Hepatocyte (in vitro differentiated cells): ENCODE data around the gene CDH26. TPM values are rescaled to one million over a fixed set of nuclear protein-coding genes. Genes with fewer than 3 reads are reported as not detected.

ENCODE experiments used
- DNase-seq: peaks from one replicate; pipeline ENCODE4 v3.0.0-alpha.2; 2016; ENCODE audit warnings: low spot score
- H2AFZ ChIP-seq: fragments of 200-600 bp; sonication (generic); 2 replicates; pipeline ENCODE4 v1.6.0; 2016; ENCODE audit warnings: antibody characterized with exemption, mild to moderate bottlenecking
- H3K27ac ChIP-seq: fragments of 200-600 bp; sonication (generic); 2 replicates; pipeline ENCODE4 v1.5.1; 2016; ENCODE audit warnings: mild to moderate bottlenecking
- H3K27me3 ChIP-seq: fragments of 200-600 bp; sonication (generic); 2 replicates; pipeline ENCODE4 v1.6.1; 2016
- H3K36me3 ChIP-seq: fragments of 200-600 bp; sonication (generic); replicated peaks from 2 replicates; pipeline ENCODE4 v1.5.1; 2016; ENCODE audit warnings: low read depth; ENCODE audit not compliant: insufficient read depth
- H3K4me1 ChIP-seq: fragments of 200-600 bp; sonication (generic); 2 replicates; pipeline ENCODE4 v1.5.1; 2016; ENCODE audit warnings: mild to moderate bottlenecking, moderate library complexity; ENCODE audit not compliant: insufficient read depth
- H3K4me2 ChIP-seq: fragments of 200-600 bp; sonication (generic); 2 replicates; pipeline ENCODE4 v1.6.0; 2016
- H3K4me3 ChIP-seq: fragments of 200-600 bp; sonication (generic); 2 replicates; pipeline ENCODE4 v1.5.1; 2016; ENCODE audit warnings: mild to moderate bottlenecking
- H3K79me2 ChIP-seq: fragments of 200-600 bp; sonication (generic); 2 replicates; pipeline ENCODE4 v1.6.0; 2017; ENCODE audit warnings: mild to moderate bottlenecking
- H3K9me2 ChIP-seq: fragments of 200-600 bp; sonication (generic); replicated peaks from 2 replicates; pipeline ENCODE4 v1.6.0; 2017; ENCODE audit warnings: mild to moderate bottlenecking; ENCODE audit not compliant: insufficient read depth
- H3K9me3 ChIP-seq: fragments of 200-600 bp; sonication (generic); 2 replicates; pipeline ENCODE4 v1.5.1; 2016; ENCODE audit warnings: low read depth, mild to moderate bottlenecking
- H4K20me1 ChIP-seq: fragments of 200-600 bp; sonication (generic); 2 replicates; pipeline ENCODE4 v1.6.0; 2016; ENCODE audit warnings: mild to moderate bottlenecking; ENCODE audit not compliant: insufficient read depth, poor library complexity, severe bottlenecking
- EZH2 ChIP-seq: fragments of 200-600 bp; sonication (generic); IDR thresholded peaks from 2 replicates; pipeline ENCODE4 v1.6.1; 2016; ENCODE audit warnings: antibody characterized with exemption, mild to moderate bottlenecking, borderline replicate concordance
- EZH2phosphoT487 ChIP-seq: fragments of 200-600 bp; sonication (generic); IDR thresholded peaks from one replicate; pipeline ENCODE4 v1.6.1; 2018; ENCODE audit warnings: antibody characterized with exemption, mild to moderate bottlenecking, low read depth, moderate library complexity; ENCODE audit not compliant: unreplicated experiment, severe bottlenecking
- WGBS: methylation state at CpG from one replicate; pipeline ENCODE4 v1.1.6; 2016; ENCODE audit warnings: low lambda C conversion rate; ENCODE audit errors: missing lambda C conversion rate; 5-methylcytosine and 5-hydroxymethylcytosine counted together
- polyA plus RNA-seq: library from polyadenylated mRNA; unstranded; fragments of >200 nt; fragmentation: Nextera tagmentation; extraction: Ambion mirVana; gene quantifications from 2 replicates; pipeline ENCODE4 v1.2.1, GENCODE V29; 2016
- total RNA-seq: library from RNA; depleted of rRNA; stranded (reverse); fragments of >200 nt; gene quantifications from 2 replicates; pipeline ENCODE4 v1.2.3, GENCODE V29; 2014
- TF ChIP-seq, protein P1 (sequence below): fragments of 200-600 bp; sonication (generic); IDR thresholded peaks from 2 replicates; pipeline ENCODE4 v1.5.1; 2016; ENCODE audit warnings: antibody characterized with exemption, mild to moderate bottlenecking; ENCODE audit not compliant: poor library complexity

Gene CDH26
- total and polyA plus RNA-seq, 2 experiments from 2014 or later: 2.2 to 2.3 TPM

DNA sequence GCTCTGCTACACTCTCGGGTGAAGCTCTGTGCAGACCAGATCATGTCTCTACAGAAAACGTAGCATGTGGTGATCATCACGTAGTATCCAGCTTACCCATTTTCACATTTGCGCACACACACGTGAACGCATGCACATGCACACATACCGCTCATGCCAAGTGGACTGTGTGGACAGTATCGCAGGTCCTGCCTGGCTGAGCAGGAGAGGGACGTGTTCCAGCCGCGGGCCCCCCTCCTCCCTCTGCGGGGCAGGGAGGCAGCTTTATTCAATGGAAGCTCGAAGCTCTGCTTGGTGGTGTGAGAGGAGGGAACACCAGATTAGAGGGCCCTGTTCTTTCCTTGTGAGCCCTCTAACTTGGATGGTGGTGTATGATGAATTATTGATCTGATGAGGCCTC lies 51.1 kb downstream of the CDH26 start:
- WGBS: 92% methylated on average over 13 of the region's 13 CpGs
- DNase-seq: no peak

DNA sequence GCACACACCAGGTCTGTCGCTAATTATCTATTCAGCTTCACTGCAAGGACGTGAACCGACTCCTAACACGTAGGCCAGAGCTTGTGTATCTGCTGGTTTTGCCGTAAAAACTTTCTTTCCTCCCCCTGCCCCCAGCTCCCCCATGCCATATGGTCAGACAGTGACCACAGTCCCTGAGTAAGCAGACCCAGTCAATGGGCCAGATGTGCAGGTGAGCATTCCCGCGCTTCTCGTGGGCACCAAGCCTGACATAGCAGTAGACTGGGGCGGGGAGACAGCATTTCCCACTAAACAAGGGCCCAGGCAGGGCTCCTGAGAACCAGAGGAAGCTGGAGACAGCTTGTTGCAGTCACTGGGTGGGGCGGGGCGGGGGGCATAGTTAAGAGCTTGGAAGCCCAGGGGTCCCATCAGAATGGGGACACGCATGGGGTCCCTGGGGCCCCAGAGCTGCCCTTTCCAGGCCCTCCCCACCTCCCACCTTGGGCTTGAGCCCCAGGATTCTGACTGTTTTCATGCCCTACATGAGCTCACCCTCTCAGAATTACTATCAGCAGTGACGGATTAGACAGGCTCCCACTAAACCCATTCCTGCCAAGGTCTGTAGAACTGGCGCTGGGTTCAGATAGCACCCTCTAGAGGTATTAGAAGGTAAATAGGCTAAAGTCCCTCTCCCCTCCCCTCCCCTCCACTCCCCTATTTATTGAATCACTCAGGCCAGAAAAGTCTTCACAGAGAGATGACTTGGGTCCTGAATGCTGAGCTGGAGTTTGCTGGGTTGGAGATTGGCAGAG lies 51.8 kb downstream of the CDH26 start:
- no peak overlapping the region for H3K27ac ChIP-seq
- H3K4me3 ChIP-seq: no peak overlapping the region
- H3K4me1 ChIP-seq: no peaks in the 10 kb centered on the region
- no peaks in the 10 kb centered on the region for H3K9me3 ChIP-seq
- H3K36me3 ChIP-seq: no peaks in the 10 kb centered on the region
- H3K4me2 ChIP-seq: no peak overlapping the region
- H4K20me1 ChIP-seq: no peaks in the 10 kb centered on the region
- no peak overlapping the region for H2AFZ ChIP-seq
- no peaks in the 10 kb centered on the region for H3K79me2 ChIP-seq
- DNase-seq: no peak
- H3K9me2 ChIP-seq: no peaks in the 10 kb centered on the region
- no peaks in the 10 kb centered on the region for H3K27me3 ChIP-seq
- TF ChIP-seq, protein P1, sequence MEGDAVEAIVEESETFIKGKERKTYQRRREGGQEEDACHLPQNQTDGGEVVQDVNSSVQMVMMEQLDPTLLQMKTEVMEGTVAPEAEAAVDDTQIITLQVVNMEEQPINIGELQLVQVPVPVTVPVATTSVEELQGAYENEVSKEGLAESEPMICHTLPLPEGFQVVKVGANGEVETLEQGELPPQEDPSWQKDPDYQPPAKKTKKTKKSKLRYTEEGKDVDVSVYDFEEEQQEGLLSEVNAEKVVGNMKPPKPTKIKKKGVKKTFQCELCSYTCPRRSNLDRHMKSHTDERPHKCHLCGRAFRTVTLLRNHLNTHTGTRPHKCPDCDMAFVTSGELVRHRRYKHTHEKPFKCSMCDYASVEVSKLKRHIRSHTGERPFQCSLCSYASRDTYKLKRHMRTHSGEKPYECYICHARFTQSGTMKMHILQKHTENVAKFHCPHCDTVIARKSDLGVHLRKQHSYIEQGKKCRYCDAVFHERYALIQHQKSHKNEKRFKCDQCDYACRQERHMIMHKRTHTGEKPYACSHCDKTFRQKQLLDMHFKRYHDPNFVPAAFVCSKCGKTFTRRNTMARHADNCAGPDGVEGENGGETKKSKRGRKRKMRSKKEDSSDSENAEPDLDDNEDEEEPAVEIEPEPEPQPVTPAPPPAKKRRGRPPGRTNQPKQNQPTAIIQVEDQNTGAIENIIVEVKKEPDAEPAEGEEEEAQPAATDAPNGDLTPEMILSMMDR: peak; percentile 21
- TF ChIP-seq EZH2 (no peak), EZH2phosphoT487 (no peak)
- 79% methylated on average over 14 of the region's 14 CpGs for WGBS

More for the DNA sequence above, 51.1 kb downstream of the CDH26 start:
- H3K4me3 ChIP-seq: no peak overlapping the region
- H3K9me2 ChIP-seq: no peaks in the 10 kb centered on the region
- no peaks in the 10 kb centered on the region for H3K9me3 ChIP-seq
- H4K20me1 ChIP-seq: no peaks in the 10 kb centered on the region
- no peak overlapping the region for H3K4me2 ChIP-seq
- TF ChIP-seq EZH2 (no peak), EZH2phosphoT487 (no peak)
- TF ChIP-seq, protein P1: no peak
- no peaks in the 10 kb centered on the region for H3K79me2 ChIP-seq
- H3K36me3 ChIP-seq: no peaks in the 10 kb centered on the region
- no peak overlapping the region for H2AFZ ChIP-seq
- no peak overlapping the region for H3K27ac ChIP-seq
- no peaks in the 10 kb centered on the region for H3K27me3 ChIP-seq
- no peaks in the 10 kb centered on the region for H3K4me1 ChIP-seq

DNA sequence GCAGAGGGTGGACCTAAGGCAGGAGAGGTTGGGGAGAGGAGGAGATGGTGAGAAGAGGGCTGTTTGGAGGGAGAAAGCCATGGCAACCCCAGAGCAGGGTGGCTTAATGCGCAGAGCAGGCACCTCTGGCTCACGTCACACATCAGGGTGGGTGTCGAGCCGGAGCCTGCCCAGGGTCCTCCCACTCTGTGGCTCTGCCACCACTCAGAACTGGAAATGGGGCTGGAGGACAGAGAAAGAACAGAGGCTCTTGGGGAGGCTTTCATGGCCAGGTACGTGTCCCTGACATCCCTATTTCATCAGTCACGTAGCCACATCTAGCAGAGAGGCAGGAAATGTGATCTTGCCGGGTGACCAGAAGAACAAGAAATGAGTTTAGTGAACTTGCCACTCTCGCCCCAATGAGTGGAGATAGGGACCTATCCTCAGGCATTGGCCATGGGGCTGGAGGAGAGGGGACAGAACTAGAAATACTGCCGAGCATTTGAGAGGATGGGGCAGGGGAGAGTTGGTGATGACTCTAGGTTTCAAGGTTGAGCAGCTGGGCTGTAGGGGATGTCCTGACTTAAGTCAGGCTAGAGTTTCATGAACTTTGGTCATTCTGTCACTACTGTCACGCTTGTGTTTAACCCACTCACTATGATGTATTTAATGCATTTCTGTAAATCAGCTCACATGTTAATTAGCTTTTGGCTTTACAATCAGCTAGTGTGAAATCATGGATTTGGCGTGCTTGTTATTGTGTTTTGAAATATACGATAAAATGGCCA lies 52.7 kb downstream of the CDH26 start:
- Histone ChIP-seq H3K27ac (no peak overlapping the region), H3K36me3 (no peaks in the 10 kb centered on the region), H3K27me3 (no peaks in the 10 kb centered on the region), H3K9me2 (no peaks in the 10 kb centered on the region), H2AFZ (no peak overlapping the region), H3K4me2 (no peak overlapping the region), H3K4me3 (no peak overlapping the region), H4K20me1 (no peaks in the 10 kb centered on the region), H3K4me1 (no peaks in the 10 kb centered on the region), H3K79me2 (no peaks in the 10 kb centered on the region), H3K9me3 (no peaks in the 10 kb centered on the region)
- 89% methylated on average over 12 of the region's 12 CpGs for WGBS
- TF ChIP-seq EZH2: no peak
- no peak for TF ChIP-seq EZH2phosphoT487
- TF ChIP-seq, protein P1: no peak
- no peak for DNase-seq
